ENCODE results near the gene OTOG.

DNA sequence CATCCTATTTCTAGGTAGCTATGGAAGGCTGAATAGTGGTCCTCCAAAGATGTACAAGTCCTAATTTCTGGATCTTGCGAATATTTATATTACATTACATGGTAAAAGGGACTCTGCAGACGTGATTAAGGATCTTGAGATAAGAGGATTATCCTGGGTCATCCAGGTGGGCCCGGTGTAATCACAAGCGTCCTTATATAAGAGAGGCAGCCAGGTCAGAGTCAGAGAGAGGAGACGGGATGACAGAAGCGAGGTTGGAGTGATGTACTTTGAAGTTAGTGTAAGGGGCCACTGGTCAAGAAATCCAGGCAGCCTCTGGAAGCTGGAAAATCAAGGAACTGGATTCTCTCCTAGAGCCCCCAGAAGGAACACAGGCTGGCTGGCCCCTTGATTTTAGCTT lies 102.2 kb downstream of the OTOG start:
- TF ChIP-seq, protein P1, sequence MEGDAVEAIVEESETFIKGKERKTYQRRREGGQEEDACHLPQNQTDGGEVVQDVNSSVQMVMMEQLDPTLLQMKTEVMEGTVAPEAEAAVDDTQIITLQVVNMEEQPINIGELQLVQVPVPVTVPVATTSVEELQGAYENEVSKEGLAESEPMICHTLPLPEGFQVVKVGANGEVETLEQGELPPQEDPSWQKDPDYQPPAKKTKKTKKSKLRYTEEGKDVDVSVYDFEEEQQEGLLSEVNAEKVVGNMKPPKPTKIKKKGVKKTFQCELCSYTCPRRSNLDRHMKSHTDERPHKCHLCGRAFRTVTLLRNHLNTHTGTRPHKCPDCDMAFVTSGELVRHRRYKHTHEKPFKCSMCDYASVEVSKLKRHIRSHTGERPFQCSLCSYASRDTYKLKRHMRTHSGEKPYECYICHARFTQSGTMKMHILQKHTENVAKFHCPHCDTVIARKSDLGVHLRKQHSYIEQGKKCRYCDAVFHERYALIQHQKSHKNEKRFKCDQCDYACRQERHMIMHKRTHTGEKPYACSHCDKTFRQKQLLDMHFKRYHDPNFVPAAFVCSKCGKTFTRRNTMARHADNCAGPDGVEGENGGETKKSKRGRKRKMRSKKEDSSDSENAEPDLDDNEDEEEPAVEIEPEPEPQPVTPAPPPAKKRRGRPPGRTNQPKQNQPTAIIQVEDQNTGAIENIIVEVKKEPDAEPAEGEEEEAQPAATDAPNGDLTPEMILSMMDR (IDR thresholded peaks at IDR 0.05), result no peak
- no peak for TF ChIP-seq EZH2 (IDR thresholded peaks at IDR 0.05)
- no peak for TF ChIP-seq EZH2phosphoT487 (IDR thresholded peaks at IDR 0.05)

Measured in neural progenitor cell (in vitro differentiated cells).